ENCODE measurements around the gene ABHD8. TPM values are rescaled to one million over a fixed set of nuclear protein-coding genes. Genes with fewer than 3 reads are reported as not detected.
A peak's percentile ranks its signal among the peaks of the same experiment; 100 is the strongest.

ABHD8 gene
- total and polyA plus RNA-seq, 5 donors from 2014 or later = 5.1 to 8.7 (median 6.0) TPM

DNA sequence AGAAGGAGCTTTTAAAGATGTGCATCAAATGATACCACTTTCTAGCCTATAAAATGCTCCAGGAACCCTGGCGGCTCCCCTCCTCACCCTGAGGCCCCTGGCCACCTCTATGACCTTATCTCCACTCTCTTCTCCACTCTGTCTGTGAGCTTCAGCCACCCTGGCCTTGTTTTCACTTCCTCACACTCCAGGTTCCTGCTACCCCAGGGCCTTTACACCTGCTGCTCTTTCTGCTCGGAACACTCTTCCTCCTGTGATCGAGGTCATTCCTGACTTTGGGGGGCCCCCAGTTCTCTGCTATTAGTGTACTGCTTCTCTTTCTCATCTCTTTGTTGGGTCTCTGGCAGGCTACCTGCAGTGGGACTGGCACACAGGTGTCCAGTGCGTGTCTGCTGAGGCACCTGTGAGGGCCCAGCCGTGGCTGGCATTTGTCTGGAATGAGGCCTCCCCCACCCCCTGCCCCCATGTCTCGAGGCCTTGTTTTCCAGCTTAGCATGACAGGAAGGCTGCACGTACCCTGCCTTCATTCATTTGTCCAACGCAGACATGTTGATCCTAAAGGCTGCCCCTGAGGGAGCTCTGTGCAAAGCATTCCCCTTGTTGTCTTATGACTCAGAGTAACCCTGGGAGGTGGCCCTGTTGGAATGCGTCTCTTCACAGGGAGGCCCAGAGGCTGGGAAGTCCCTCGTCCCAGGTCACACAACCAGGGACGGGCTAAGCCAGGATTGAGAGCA lies 8.4 kb upstream of the ABHD8 start:
- Histone ChIP-seq H3K27me3 (ENCODE audit: control insufficient read depth, insufficient read depth, low read length) (no peaks in the 10 kb centered on the region), H3K36me3 (ENCODE audit: control insufficient read depth, insufficient read depth, low read length) (peaks cover 25% of the 10 kb centered on the region), H3K9me3 (ENCODE audit: control insufficient read depth in 2 of 2, low read length in 2 of 2) (no peaks in the 10 kb centered on the region), H3K27ac (ENCODE audit: insufficient read depth, low read length, poor library complexity, severe bottlenecking) (no peak overlapping the region), H3K4me1 (ENCODE audit: control insufficient read depth, insufficient read depth, low read length, poor library complexity, severe bottlenecking) (peaks cover 20% of the 10 kb centered on the region), H3K4me3 (ENCODE audit: low read depth, low read length) (no peak overlapping the region)
- no peaks in the 10 kb centered on the region for H3K27me3 Mint-ChIP-seq
- H3K36me3 Mint-ChIP-seq = peaks cover 5% of the 10 kb centered on the region
- DNase-seq = no peak
- peak overlapping the region; percentile 63 to 99 (median 89) for H3K4me3 Mint-ChIP-seq
- H3K9me3 Mint-ChIP-seq = no peaks in the 10 kb centered on the region
- peaks cover 6 to 39% (median 15%) of the 10 kb centered on the region in 4 donors for H3K4me1 Mint-ChIP-seq
- ATAC-seq (ENCODE audit: low read depth in 2 of 2) = no peak
- H3K27ac Mint-ChIP-seq = peak overlapping the region in 2 of 3 donors; percentile 86 to 90

DNA sequence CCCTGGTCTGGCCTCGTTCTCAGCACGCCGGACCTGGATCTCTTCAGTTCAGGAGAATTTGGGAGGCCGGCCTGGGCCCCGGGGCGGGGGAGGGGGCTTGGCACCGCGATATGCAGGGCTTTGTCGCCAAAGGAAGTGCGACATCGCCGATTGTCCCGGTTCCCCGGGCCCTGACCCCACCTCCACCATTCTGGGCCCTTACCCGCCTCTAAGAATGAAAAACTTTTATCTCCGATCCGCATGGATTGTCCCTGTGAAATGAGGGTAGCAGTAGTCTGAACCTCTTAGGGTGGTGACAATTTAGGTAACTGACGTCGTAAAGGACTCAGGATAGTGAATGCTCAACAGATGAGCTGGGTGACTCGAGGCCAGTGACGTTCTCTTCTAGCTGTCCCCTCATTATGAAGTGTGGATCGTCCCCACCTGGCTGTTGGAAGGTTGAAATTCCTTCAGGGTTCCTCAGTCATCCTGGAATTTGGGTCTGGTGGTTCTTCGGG lies 6.8 kb upstream of the ABHD8 start:
- Histone ChIP-seq H3K36me3 (ENCODE audit: control insufficient read depth, insufficient read depth, low read length) (peaks cover 14% of the 10 kb centered on the region), H3K27ac (ENCODE audit: insufficient read depth, low read length, poor library complexity, severe bottlenecking) (peak overlapping the region; percentile 82), H3K4me3 (ENCODE audit: low read depth, low read length) (peak overlapping the region; percentile 81), H3K4me1 (ENCODE audit: control insufficient read depth, insufficient read depth, low read length, poor library complexity, severe bottlenecking) (peaks cover 32% of the 10 kb centered on the region), H3K27me3 (ENCODE audit: control insufficient read depth, insufficient read depth, low read length) (no peaks in the 10 kb centered on the region), H3K9me3 (ENCODE audit: control insufficient read depth in 2 of 2, low read length in 2 of 2) (no peaks in the 10 kb centered on the region)
- no peak for DNase-seq
- peak overlapping the region; percentile 92 to 99 (median 98) for H3K4me3 Mint-ChIP-seq
- H3K4me1 Mint-ChIP-seq = peaks cover 11 to 50% (median 21%) of the 10 kb centered on the region in 4 donors
- no peaks in the 10 kb centered on the region for H3K9me3 Mint-ChIP-seq
- peaks cover 5% of the 10 kb centered on the region for H3K36me3 Mint-ChIP-seq
- H3K27ac Mint-ChIP-seq = peak overlapping the region; percentile 94 to 98 (median 97)
- no peaks in the 10 kb centered on the region for H3K27me3 Mint-ChIP-seq
- ATAC-seq (ENCODE audit: low read depth in 2 of 2) = no peak

DNA sequence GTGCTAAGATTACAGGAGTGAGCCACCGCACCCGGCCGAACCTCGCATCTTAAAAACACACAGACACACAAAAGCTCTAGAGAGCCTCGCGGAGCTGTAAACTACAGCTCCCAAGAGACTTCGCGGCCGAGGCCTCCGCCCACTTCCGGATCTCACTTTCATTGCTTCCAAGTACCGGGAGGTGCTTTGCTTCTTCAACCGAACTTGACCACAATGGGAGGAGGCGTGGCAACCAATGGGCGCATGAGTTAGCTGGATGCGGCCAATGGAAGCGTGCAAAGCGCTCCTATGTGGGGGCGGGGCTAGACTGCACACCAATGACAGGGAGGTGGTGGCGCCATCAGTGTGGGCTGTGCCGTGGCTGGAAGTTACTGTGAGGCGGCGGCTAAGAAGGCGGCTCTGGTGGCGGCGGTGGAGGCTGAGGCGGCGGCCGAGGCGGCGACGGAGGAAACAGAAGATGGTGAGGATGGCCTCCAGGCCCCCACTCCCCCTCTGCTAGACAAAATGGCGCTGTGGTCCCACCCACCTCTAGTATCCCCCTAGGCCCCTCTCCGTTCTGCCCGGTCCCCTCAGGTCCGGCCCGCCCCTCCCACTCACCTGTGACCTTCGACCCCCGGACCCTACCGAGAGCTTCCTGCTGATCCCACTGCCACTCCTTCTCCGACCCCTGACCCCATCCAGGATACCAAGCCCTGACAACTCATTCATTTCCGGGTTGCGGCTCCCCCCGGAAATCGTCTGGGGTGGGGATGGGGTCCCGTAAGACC lies 6.2 kb upstream of the ABHD8 start, which contains the start of gene DDA1:
Gene DDA1, plus strand, starts transcription at position 366 of the 767 bp plus-strand sequence. Its CDS starts 92 bp downstream, at position 458.
- H3K4me3 ChIP-seq (ENCODE audit: low read depth, low read length) = peak within 1 kb of the TSS; percentile 81
- Mint-ChIP-seq H3K4me3 (peak within 1 kb of the TSS; percentile 92 to 99 (median 98)), H3K27me3 (no peaks in the 10 kb centered on the region), H3K36me3 (peaks cover 5% of the 10 kb centered on the region), H3K9me3 (no peaks in the 10 kb centered on the region), H3K4me1 (peaks cover 11 to 57% (median 24%) of the 10 kb centered on the region in 4 donors), H3K27ac (peak within 1 kb of the TSS; percentile 94 to 98 (median 97))
- H3K9me3 ChIP-seq (ENCODE audit: control insufficient read depth in 2 of 2, low read length in 2 of 2) = no peaks in the 10 kb centered on the region
- peaks cover 35% of the 10 kb centered on the region for H3K4me1 ChIP-seq (ENCODE audit: control insufficient read depth, insufficient read depth, low read length, poor library complexity, severe bottlenecking)
- peaks cover 9% of the 10 kb centered on the region for H3K36me3 ChIP-seq (ENCODE audit: control insufficient read depth, insufficient read depth, low read length)
- ATAC-seq (ENCODE audit: low read depth in 2 of 2) (peak; percentile 85 to 87), DNase-seq (peak; percentile 99 to 100 (median 100))
- H3K27me3 ChIP-seq (ENCODE audit: control insufficient read depth, insufficient read depth, low read length) = no peaks in the 10 kb centered on the region
- H3K27ac ChIP-seq (ENCODE audit: insufficient read depth, low read length, poor library complexity, severe bottlenecking) = peak within 1 kb of the TSS; percentile 82

DNA sequence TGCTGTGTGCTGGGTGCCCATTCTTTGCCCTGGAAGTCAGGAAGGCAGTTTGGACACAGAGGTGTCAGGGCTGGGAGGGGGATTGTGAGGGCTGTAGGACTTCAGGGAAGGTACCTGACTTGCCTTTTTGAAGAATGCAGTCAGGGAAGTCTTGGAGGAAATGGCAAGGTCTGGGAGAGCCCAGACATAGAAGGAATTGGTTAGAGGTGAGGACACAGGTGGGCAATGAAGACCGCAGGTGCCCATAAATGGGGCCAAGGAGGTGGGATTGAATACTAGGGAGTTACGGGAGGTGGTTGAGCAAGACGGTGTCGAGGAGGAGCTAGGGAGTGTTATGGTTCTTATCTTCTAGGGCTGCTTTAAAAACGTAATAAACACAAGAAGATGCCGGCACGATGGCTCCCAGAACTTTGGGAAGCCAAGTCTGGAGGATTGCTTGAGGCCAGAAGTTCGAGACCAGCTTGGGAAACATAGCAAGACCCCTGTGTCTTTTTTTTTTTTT lies 4.7 kb upstream of the ABHD8 start:
- H3K4me1 Mint-ChIP-seq = peaks cover 11 to 62% (median 31%) of the 10 kb centered on the region in 4 donors
- H3K27me3 Mint-ChIP-seq = no peaks in the 10 kb centered on the region
- DNase-seq (no peak), ATAC-seq (ENCODE audit: low read depth in 2 of 2) (no peak)
- no peaks in the 10 kb centered on the region for H3K36me3 ChIP-seq (ENCODE audit: control insufficient read depth, insufficient read depth, low read length)
- H3K36me3 Mint-ChIP-seq = peaks cover 5% of the 10 kb centered on the region
- peaks cover 47% of the 10 kb centered on the region for H3K4me1 ChIP-seq (ENCODE audit: control insufficient read depth, insufficient read depth, low read length, poor library complexity, severe bottlenecking)
- H3K4me3 Mint-ChIP-seq = peak overlapping the region in 3 of 4 donors; percentile 48 to 74 (median 72)
- no peaks in the 10 kb centered on the region for H3K9me3 Mint-ChIP-seq
- H3K27me3 ChIP-seq (ENCODE audit: control insufficient read depth, insufficient read depth, low read length) = no peaks in the 10 kb centered on the region
- no peaks in the 10 kb centered on the region for H3K9me3 ChIP-seq (ENCODE audit: control insufficient read depth in 2 of 2, low read length in 2 of 2)
- H3K27ac Mint-ChIP-seq = peak overlapping the region in 1 of 3 donors; percentile 93
- H3K4me3 ChIP-seq (ENCODE audit: low read depth, low read length) = no peak overlapping the region
- H3K27ac ChIP-seq (ENCODE audit: insufficient read depth, low read length, poor library complexity, severe bottlenecking) = no peak overlapping the region

DNA sequence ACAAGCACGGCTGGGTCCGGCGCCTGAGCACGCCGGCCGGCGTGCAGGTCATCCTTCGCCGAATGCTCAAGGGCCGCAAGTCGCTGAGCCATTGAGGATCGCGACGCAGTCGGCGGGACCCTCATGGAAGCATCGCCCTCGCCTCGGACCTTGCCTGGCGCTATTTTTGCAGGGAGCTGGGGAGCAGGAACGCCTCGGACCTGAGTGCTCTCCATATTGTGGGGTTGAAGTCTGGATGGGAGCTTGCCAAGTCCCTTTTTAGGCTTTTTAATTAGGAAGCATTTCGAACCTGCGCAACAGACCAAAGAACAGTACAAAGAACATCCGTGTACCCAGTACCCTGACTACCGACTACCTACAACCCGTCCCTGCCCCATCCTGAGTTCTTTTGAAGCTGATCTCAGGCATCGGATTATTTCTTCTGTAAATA lies 3.1 kb upstream of the ABHD8 start:
- Histone ChIP-seq H3K4me1 (ENCODE audit: control insufficient read depth, insufficient read depth, low read length, poor library complexity, severe bottlenecking) (peaks cover 57% of the 10 kb centered on the region), H3K36me3 (ENCODE audit: control insufficient read depth, insufficient read depth, low read length) (no peaks in the 10 kb centered on the region), H3K27ac (ENCODE audit: insufficient read depth, low read length, poor library complexity, severe bottlenecking) (peak overlapping the region; percentile 88), H3K27me3 (ENCODE audit: control insufficient read depth, insufficient read depth, low read length) (no peaks in the 10 kb centered on the region), H3K4me3 (ENCODE audit: low read depth, low read length) (peak overlapping the region; percentile 71), H3K9me3 (ENCODE audit: control insufficient read depth in 2 of 2, low read length in 2 of 2) (no peaks in the 10 kb centered on the region)
- ATAC-seq (ENCODE audit: low read depth in 2 of 2) (no peak), DNase-seq (peak in 1 of 3 donors; percentile 26)
- Mint-ChIP-seq H3K27ac (peak overlapping the region in 2 of 3 donors; percentile 73 to 88), H3K4me3 (peak overlapping the region; percentile 92 to 96 (median 93)), H3K9me3 (no peaks in the 10 kb centered on the region), H3K27me3 (no peaks in the 10 kb centered on the region), H3K36me3 (peaks cover 5% of the 10 kb centered on the region), H3K4me1 (peaks cover 11 to 67% (median 32%) of the 10 kb centered on the region in 4 donors)

DNA sequence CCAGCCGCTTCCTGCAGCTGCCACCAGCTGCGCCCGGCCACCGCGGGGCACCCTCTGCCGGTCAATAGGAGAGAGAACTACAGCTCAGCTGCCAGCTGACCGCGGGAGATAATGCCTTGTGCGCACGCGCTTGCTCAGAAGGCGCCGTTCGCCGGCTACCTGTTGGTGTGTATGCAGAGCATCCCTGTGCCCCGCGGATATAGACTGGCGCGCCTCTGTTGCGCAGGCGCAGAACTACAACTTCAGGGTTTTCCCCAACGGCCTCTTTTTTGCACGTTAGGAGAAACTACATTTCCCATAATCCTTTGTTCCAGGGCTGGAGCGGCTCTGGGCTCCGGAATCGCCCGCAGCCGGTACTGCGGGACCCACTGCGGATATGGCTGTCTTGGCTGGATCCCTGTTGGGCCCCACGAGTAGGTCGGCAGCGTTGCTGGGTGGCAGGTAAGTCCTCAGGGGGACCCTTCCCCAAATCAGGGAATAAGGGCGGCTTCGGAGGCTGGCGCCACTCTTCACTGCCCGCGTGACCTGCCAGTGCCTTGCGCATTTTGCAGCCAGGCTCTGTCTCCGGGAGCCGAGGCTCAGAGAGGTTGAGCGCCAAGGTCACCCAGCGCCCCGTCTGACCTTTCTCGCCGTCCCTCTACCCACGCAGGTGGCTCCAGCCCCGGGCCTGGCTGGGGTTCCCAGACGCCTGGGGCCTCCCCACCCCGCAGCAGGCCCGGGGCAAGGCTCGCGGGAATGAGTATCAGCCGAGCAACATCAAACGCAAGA lies 2.5 kb upstream of the ABHD8 start, which contains the start of gene MRPL34:
Gene MRPL34, plus strand, starts transcription at position 356 of the 768 bp plus-strand sequence. Its CDS starts 21 bp downstream, at position 377.
- no peaks in the 10 kb centered on the region for H3K9me3 Mint-ChIP-seq
- peak within 1 kb of the TSS; percentile 71 for H3K4me3 ChIP-seq (ENCODE audit: low read depth, low read length)
- H3K4me1 Mint-ChIP-seq = peaks cover 11 to 62% (median 30%) of the 10 kb centered on the region in 4 donors
- H3K27ac Mint-ChIP-seq = peak within 1 kb of the TSS; percentile 73 to 95 (median 88)
- peaks cover 5% of the 10 kb centered on the region for H3K36me3 Mint-ChIP-seq
- H3K27me3 Mint-ChIP-seq = no peaks in the 10 kb centered on the region
- H3K4me1 ChIP-seq (ENCODE audit: control insufficient read depth, insufficient read depth, low read length, poor library complexity, severe bottlenecking) = peaks cover 54% of the 10 kb centered on the region
- H3K36me3 ChIP-seq (ENCODE audit: control insufficient read depth, insufficient read depth, low read length) = no peaks in the 10 kb centered on the region
- peak within 1 kb of the TSS; percentile 92 to 96 (median 93) for H3K4me3 Mint-ChIP-seq
- DNase-seq (peak; percentile 93 to 99 (median 96)), ATAC-seq (ENCODE audit: low read depth in 2 of 2) (peak; percentile 62 to 63)
- no peaks in the 10 kb centered on the region for H3K9me3 ChIP-seq (ENCODE audit: control insufficient read depth in 2 of 2, low read length in 2 of 2)
- H3K27me3 ChIP-seq (ENCODE audit: control insufficient read depth, insufficient read depth, low read length) = no peaks in the 10 kb centered on the region
- H3K27ac ChIP-seq (ENCODE audit: insufficient read depth, low read length, poor library complexity, severe bottlenecking) = peak within 1 kb of the TSS; percentile 88

DNA sequence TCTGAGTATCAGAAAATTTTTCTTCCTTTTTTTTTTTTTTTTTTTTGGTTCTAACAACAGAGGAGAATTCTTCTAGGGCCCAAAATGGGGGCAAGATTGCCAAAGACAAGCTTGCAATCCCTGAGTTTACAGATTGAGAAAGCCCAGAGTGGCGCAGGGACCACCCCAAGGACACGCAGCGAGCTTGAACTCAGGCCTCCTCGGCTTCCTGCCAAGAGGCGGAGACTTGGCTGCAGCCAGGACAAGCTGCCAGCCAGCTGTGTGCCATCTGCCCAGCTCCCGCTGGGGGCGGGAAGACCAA lies 1.9 kb upstream of the ABHD8 start:
- Mint-ChIP-seq H3K4me1 (peaks cover 11 to 56% (median 28%) of the 10 kb centered on the region in 4 donors), H3K27me3 (no peaks in the 10 kb centered on the region), H3K4me3 (peak overlapping the region; percentile 92 to 96 (median 93)), H3K9me3 (no peaks in the 10 kb centered on the region), H3K27ac (peak overlapping the region; percentile 73 to 95 (median 79)), H3K36me3 (peaks cover 5% of the 10 kb centered on the region)
- ATAC-seq (ENCODE audit: low read depth in 2 of 2) = no peak
- H3K27ac ChIP-seq (ENCODE audit: insufficient read depth, low read length, poor library complexity, severe bottlenecking) = peak overlapping the region; percentile 88
- H3K9me3 ChIP-seq (ENCODE audit: control insufficient read depth in 2 of 2, low read length in 2 of 2) = no peaks in the 10 kb centered on the region
- H3K36me3 ChIP-seq (ENCODE audit: control insufficient read depth, insufficient read depth, low read length) = no peaks in the 10 kb centered on the region
- no peak for DNase-seq
- peak overlapping the region; percentile 44 for H3K4me3 ChIP-seq (ENCODE audit: low read depth, low read length)
- H3K4me1 ChIP-seq (ENCODE audit: control insufficient read depth, insufficient read depth, low read length, poor library complexity, severe bottlenecking) = peaks cover 49% of the 10 kb centered on the region
- no peaks in the 10 kb centered on the region for H3K27me3 ChIP-seq (ENCODE audit: control insufficient read depth, insufficient read depth, low read length)

All from CD4-positive, CD25-positive, alpha-beta regulatory T cell (primary cell).